Caco-2 (cell line): ENCODE measurements around the gene KDM4C. TPM values are rescaled to one million over a fixed set of nuclear protein-coding genes. Genes with fewer than 3 reads are reported as not detected.

Source experiments
- BruUV-seq: library from RNA; stranded (reverse); fragments of 400-500 nt; replicated peaks from 2 replicates; lab custom pipeline; 2021; lab: Mats Ljungman, UMichigan
- CTCF ChIA-PET: fragments of 300-600 bp; sonication (Branson Sonifier 250); formaldehyde crosslinking; loops from one replicate; lab custom pipeline; 2022; ENCODE audit warnings: antibody characterized with exemption; lab: Charles Lee
- POLR2A ChIA-PET: fragments of 300-600 bp; sonication (Branson Sonifier 250); formaldehyde crosslinking; loops from one replicate; lab custom pipeline; 2022; ENCODE audit warnings: antibody characterized with exemption; lab: Charles Lee
- DNase-seq, 2 experiments: peaks; one replicate each; pipeline versions ENCODE4 v3.0.0 to v3.0.0-alpha.2; 2020 to 2022
- H3K27me3 ChIP-seq: replicated peaks from 2 replicates; pipeline ENCODE4 v1.6.0; 2011; ENCODE audit warnings: low read length; ENCODE audit not compliant: control insufficient read depth, insufficient read depth
- H3K36me3 ChIP-seq: 2 replicates; pipeline ENCODE4 v1.5.1; 2011; ENCODE audit warnings: low read length; ENCODE audit not compliant: control insufficient read depth, insufficient read depth
- H3K4me1 ChIP-seq: fragments of 250-450 bp; sonication (Bioruptor Pico); 2 replicates; pipeline ENCODE4 v1.5.1; 2020; ENCODE audit warnings: mild to moderate bottlenecking
- H3K4me3 ChIP-seq: 2 replicates; pipeline ENCODE4 v1.5.1; 2011; ENCODE audit warnings: low read depth, mild to moderate bottlenecking, control low read depth, low read length
- H3K9me3 ChIP-seq: fragments of 250-450 bp; sonication (Bioruptor Pico); 2 replicates; pipeline ENCODE4 v1.5.1; 2020; ENCODE audit warnings: mild to moderate bottlenecking, moderate library complexity
- H3K27ac Mint-ChIP-seq: one replicate; pipeline ENCODE4 v1.8.0; 2022; ENCODE audit warnings: mixed read lengths; ENCODE audit not compliant: unreplicated experiment
- H3K27me3 Mint-ChIP-seq: one replicate; pipeline ENCODE4 v1.8.0; 2022; ENCODE audit warnings: mixed read lengths; ENCODE audit not compliant: insufficient read depth, unreplicated experiment
- H3K36me3 Mint-ChIP-seq: one replicate; pipeline ENCODE4 v1.8.0; 2022; ENCODE audit warnings: mild to moderate bottlenecking, mixed read lengths; ENCODE audit not compliant: insufficient read depth, unreplicated experiment
- H3K4me1 Mint-ChIP-seq: one replicate; pipeline ENCODE4 v1.8.0; 2022; ENCODE audit warnings: low read depth, mixed read lengths; ENCODE audit not compliant: unreplicated experiment
- H3K4me3 Mint-ChIP-seq: one replicate; pipeline ENCODE4 v1.8.0; 2022; ENCODE audit warnings: mild to moderate bottlenecking, moderate library complexity, mixed read lengths; ENCODE audit not compliant: unreplicated experiment
- H3K9me3 Mint-ChIP-seq: one replicate; pipeline ENCODE4 v1.8.0; 2022; ENCODE audit warnings: mixed read lengths; ENCODE audit not compliant: unreplicated experiment
- intact Hi-C: fragments of 100-400 bp; cut with micrococcal nuclease; formaldehyde crosslinking; loops from one replicate; pipeline ENCODE4 v1.10.0; 2022; ENCODE audit not compliant: unreplicated experiment
- total RNA-seq: library from RNA; stranded (reverse); gene quantifications from 2 replicates; pipeline ENCODE4 v1.2.3, GENCODE V29; 2022
- TF ChIP-seq, protein P1 (sequence below), 2 experiments: fragments of 200-600 bp in 1 of 2; IDR thresholded peaks; 1 replicate in 1 of 2; 2 replicates in 1 of 2; pipeline versions ENCODE4 v1.5.1 to v1.8.0; 2011 to 2022; ENCODE audit warnings: antibody characterized with exemption in 1 of 2, control low read depth in 1 of 2, inconsistent platforms in 1 of 2, low read depth in 1 of 2, low read length in 1 of 2, mild to moderate bottlenecking in 1 of 2, moderate library complexity in 1 of 2; ENCODE audit not compliant: insufficient read depth in 1 of 2, severe bottlenecking in 1 of 2, unreplicated experiment in 1 of 2

KDM4C gene
- total RNA-seq, 1 experiment from 2014 or later: 40.3 TPM

DNA sequence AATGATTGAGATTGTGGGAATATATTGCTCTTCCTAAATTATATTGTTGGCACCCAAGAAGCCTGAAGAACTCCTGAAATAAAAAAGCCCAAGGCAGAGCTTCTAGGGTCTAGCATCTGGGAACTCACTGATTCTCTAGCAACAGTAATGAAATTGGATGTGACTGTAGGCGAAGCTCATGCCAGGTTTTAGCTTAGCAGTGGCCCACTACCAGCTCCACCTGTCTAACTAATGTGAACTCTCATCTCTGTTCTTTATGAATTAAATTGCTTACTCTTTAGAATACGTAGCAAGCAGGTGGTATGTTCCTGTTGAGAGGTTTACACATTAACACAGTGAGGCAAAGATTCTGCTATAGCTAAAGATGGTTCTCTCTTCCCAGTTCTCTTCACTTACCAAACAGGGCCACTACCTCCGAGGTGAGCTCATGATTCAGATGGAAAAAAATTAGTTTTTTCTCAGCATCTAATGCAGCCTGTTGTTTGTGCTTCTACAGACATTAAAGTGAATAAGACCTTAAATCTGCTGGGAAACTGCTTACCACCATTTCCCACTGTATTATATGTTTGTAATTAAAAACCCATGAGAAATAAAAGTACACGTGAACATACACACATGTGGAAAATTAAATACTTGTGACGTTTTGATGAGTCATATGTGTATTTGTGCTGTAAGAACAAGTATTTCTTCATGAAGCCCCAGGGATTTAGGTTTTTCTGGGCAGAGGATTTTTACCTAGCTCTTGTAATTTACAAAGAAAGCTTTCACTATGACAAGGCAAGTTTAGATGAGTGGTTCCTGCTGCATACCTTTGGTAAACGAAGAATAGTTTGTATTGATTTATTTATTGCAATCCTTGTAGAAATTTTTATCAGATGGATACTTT lies 360.1 kb downstream of the KDM4C start:
- Mint-ChIP-seq H3K27ac (no peak overlapping the region), H3K27me3 (no peaks in the 10 kb centered on the region), H3K36me3 (peaks cover 15% of the 10 kb centered on the region), H3K4me1 (no peaks in the 10 kb centered on the region), H3K4me3 (no peak overlapping the region), H3K9me3 (no peaks in the 10 kb centered on the region)
- TF ChIP-seq, protein P1, sequence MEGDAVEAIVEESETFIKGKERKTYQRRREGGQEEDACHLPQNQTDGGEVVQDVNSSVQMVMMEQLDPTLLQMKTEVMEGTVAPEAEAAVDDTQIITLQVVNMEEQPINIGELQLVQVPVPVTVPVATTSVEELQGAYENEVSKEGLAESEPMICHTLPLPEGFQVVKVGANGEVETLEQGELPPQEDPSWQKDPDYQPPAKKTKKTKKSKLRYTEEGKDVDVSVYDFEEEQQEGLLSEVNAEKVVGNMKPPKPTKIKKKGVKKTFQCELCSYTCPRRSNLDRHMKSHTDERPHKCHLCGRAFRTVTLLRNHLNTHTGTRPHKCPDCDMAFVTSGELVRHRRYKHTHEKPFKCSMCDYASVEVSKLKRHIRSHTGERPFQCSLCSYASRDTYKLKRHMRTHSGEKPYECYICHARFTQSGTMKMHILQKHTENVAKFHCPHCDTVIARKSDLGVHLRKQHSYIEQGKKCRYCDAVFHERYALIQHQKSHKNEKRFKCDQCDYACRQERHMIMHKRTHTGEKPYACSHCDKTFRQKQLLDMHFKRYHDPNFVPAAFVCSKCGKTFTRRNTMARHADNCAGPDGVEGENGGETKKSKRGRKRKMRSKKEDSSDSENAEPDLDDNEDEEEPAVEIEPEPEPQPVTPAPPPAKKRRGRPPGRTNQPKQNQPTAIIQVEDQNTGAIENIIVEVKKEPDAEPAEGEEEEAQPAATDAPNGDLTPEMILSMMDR (IDR thresholded peaks at IDR 0.05; ENCODE audit: insufficient read depth in 1 of 2, low read depth in 1 of 2, low read length in 1 of 2, severe bottlenecking in 1 of 2, unreplicated experiment in 1 of 2): no peak
- no peaks in the 10 kb centered on the region for H3K36me3 ChIP-seq
- POLR2A ChIA-PET: no interaction called here
- H3K4me1 ChIP-seq: no peaks in the 10 kb centered on the region
- intact Hi-C loops: no loop called here
- H3K4me3 ChIP-seq: no peak overlapping the region
- H3K9me3 ChIP-seq: no peaks in the 10 kb centered on the region
- DNase-seq: no peak
- CTCF ChIA-PET: no interaction called here
- no TSS peak for BruUV-seq
- H3K27me3 ChIP-seq: no peaks in the 10 kb centered on the region

DNA sequence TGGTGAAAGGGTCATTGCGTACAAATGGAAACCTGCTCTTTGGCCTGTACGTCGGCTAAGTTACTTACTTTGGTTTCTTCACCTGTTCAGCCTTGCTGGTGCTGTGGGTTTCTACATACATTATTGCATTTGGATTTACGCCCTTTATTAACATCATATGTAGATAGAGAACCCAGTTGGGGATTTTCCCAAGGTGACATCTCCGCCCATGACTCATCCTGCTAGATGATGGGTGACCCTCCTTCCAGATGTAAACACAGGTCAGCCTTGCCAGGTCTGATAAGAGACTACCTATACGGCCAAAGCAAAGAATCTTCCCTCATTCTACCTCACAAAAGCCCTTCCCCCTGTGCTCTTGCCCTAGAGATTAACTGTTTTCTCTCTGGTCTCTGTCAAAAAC lies 360.9 kb downstream of the KDM4C start:
- no peaks in the 10 kb centered on the region for H3K27me3 ChIP-seq
- H3K36me3 Mint-ChIP-seq: peaks cover 15% of the 10 kb centered on the region
- no peaks in the 10 kb centered on the region for H3K36me3 ChIP-seq
- BruUV-seq: no TSS peak
- H3K9me3 Mint-ChIP-seq: no peaks in the 10 kb centered on the region
- TF ChIP-seq, protein P1 (IDR thresholded peaks at IDR 0.05; ENCODE audit: insufficient read depth in 1 of 2, low read depth in 1 of 2, low read length in 1 of 2, severe bottlenecking in 1 of 2, unreplicated experiment in 1 of 2): no peak
- POLR2A ChIA-PET: no interaction called here
- H3K4me3 ChIP-seq: no peak overlapping the region
- CTCF ChIA-PET: no interaction called here
- intact Hi-C loops: no loop called here
- H3K4me1 ChIP-seq: no peaks in the 10 kb centered on the region
- no peaks in the 10 kb centered on the region for H3K9me3 ChIP-seq
- no peak overlapping the region for H3K27ac Mint-ChIP-seq
- H3K27me3 Mint-ChIP-seq: no peaks in the 10 kb centered on the region
- no peaks in the 10 kb centered on the region for H3K4me1 Mint-ChIP-seq
- H3K4me3 Mint-ChIP-seq: no peak overlapping the region
- DNase-seq: no peak

DNA sequence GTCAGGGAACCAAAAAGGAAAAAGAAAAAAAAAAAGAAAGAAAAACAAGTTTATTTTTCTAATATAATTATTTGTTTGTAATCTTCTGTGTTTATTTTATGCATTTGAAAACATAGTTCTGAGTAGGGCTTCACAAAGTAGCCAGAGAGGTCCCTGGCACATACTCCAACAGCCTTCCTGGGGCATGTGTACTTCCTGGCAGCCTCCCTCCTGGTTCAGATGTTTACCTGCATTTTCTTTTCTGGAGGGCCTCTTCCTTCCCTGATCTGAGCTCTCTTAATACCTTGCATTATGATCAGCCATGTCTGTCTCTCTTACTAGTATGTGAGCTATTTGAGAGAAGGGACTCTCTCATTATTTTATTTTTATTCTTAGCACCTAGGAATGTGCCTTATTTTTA lies 361.8 kb downstream of the KDM4C start:
- no peaks in the 10 kb centered on the region for H3K27me3 ChIP-seq
- ChIA-PET POLR2A (no interaction called here), CTCF (no interaction called here)
- H3K4me3 ChIP-seq: no peak overlapping the region
- TF ChIP-seq, protein P1 (IDR thresholded peaks at IDR 0.05; ENCODE audit: insufficient read depth in 1 of 2, low read depth in 1 of 2, low read length in 1 of 2, severe bottlenecking in 1 of 2, unreplicated experiment in 1 of 2): no peak
- H3K9me3 ChIP-seq: no peaks in the 10 kb centered on the region
- Mint-ChIP-seq H3K9me3 (no peaks in the 10 kb centered on the region), H3K27ac (no peak overlapping the region), H3K4me1 (no peaks in the 10 kb centered on the region), H3K27me3 (no peaks in the 10 kb centered on the region), H3K36me3 (peaks cover 15% of the 10 kb centered on the region), H3K4me3 (no peak overlapping the region)
- DNase-seq: no peak
- no peaks in the 10 kb centered on the region for H3K36me3 ChIP-seq
- BruUV-seq: no TSS peak
- no peaks in the 10 kb centered on the region for H3K4me1 ChIP-seq
- intact Hi-C loops: no loop called here
